Measurements from ENCODE around the gene CYP4A22. TPM values are rescaled to one million over a fixed set of nuclear protein-coding genes. Genes with fewer than 3 reads are reported as not detected.

CYP4A22 gene
- polyA plus RNA-seq, 1 donor from 2014 or later, result not detected

Other genes starting within 250 kb of the CYP4A22 start
- not detected for gene CYP4A11, start 196.0 kb upstream of the CYP4A22 start, polyA plus RNA-seq
- not detected for gene CYP4X1, start 113.8 kb upstream of the CYP4A22 start, polyA plus RNA-seq
- gene CYP4Z1, start 70.2 kb upstream of the CYP4A22 start, polyA plus RNA-seq, result not detected
- 1.1 TPM for gene PDZK1IP1, start 52.6 kb downstream of the CYP4A22 start, polyA plus RNA-seq
- gene TAL1, start 94.8 kb downstream of the CYP4A22 start, polyA plus RNA-seq, result 0.19 TPM
- gene STIL, start 176.7 kb downstream of the CYP4A22 start, polyA plus RNA-seq, result 1.3 TPM
- 119 TPM for gene CMPK1, start 196.3 kb downstream of the CYP4A22 start, polyA plus RNA-seq

All from IgD-negative memory B cell (primary cell).